CD4-positive, CD25-positive, alpha-beta regulatory T cell (primary cell): ENCODE measurements around the gene BPIFA1. TPM values are rescaled to one million over a fixed set of nuclear protein-coding genes. Genes with fewer than 3 reads are reported as not detected.

ENCODE experiments used
- ATAC-seq, 2 donors: fragments of 150-1000 bp; cut with Tn5 transposase; one replicate each; pipeline ENCODE4 v1.10.0; 2021; ENCODE audit warnings: low read depth in 2 of 2, moderate number of reproducible peaks in 2 of 2, moderate library complexity in 1 of 2
- DNase-seq, 3 donors: peaks; one replicate each; pipeline versions ENCODE4 v3.0.0 to v3.0.0-alpha.2; 2012 to 2022; ENCODE audit warnings: mixed read lengths in 1 of 3
- H3K27ac ChIP-seq: one replicate; pipeline ENCODE4 v1.7.0; 2013; ENCODE audit warnings: mild to moderate bottlenecking, low read length; ENCODE audit not compliant: insufficient read depth, poor library complexity, severe bottlenecking
- H3K27me3 ChIP-seq: one replicate; pipeline ENCODE4 v1.7.0; 2013; ENCODE audit warnings: low read length; ENCODE audit not compliant: control insufficient read depth, insufficient read depth
- H3K36me3 ChIP-seq: one replicate; pipeline ENCODE4 v1.7.0; 2013; ENCODE audit warnings: mild to moderate bottlenecking, low read length, moderate library complexity; ENCODE audit not compliant: control insufficient read depth, insufficient read depth
- H3K4me1 ChIP-seq: 2 replicates; pipeline ENCODE4 v1.7.0; 2013; ENCODE audit warnings: mild to moderate bottlenecking, low read length; ENCODE audit not compliant: insufficient read depth, control insufficient read depth, poor library complexity, severe bottlenecking
- H3K4me3 ChIP-seq: one replicate; pipeline ENCODE4 v1.7.0; 2013; ENCODE audit warnings: low read depth, mild to moderate bottlenecking, low read length, moderate library complexity
- H3K9me3 ChIP-seq, 2 experiments: 1 replicate in 1 of 2; 2 replicates in 1 of 2; pipeline ENCODE4 v1.7.0; 2013; ENCODE audit warnings: low read length in 2 of 2, mild to moderate bottlenecking in 1 of 2, moderate library complexity in 1 of 2; ENCODE audit not compliant: control insufficient read depth in 2 of 2
- H3K27ac Mint-ChIP-seq, 3 donors: one replicate each; pipeline ENCODE4 v1.8.0; 2020 to 2022; ENCODE audit warnings: mild to moderate bottlenecking in 3 of 3, mixed read lengths in 3 of 3, moderate library complexity in 2 of 3
- H3K27me3 Mint-ChIP-seq: one replicate; pipeline ENCODE4 v1.8.0; 2022; ENCODE audit warnings: mild to moderate bottlenecking, mixed read lengths
- H3K36me3 Mint-ChIP-seq: one replicate; pipeline ENCODE4 v1.8.0; 2020; ENCODE audit warnings: mixed read lengths
- H3K4me1 Mint-ChIP-seq, 4 donors: one replicate each; pipeline ENCODE4 v1.8.0; 2020 to 2022; ENCODE audit warnings: mixed read lengths in 4 of 4, mild to moderate bottlenecking in 1 of 4
- H3K4me3 Mint-ChIP-seq, 4 donors: one replicate each; pipeline ENCODE4 v1.8.0; 2020 to 2022; ENCODE audit warnings: mild to moderate bottlenecking in 4 of 4, mixed read lengths in 4 of 4, moderate library complexity in 3 of 4
- H3K9me3 Mint-ChIP-seq, 7 donors: one replicate each; pipeline ENCODE4 v1.8.0; 2020 to 2022; ENCODE audit warnings: mixed read lengths in 7 of 7, mild to moderate bottlenecking in 3 of 7, moderate library complexity in 2 of 7
- polyA plus RNA-seq, 4 donors: library from polyadenylated mRNA; unstranded; fragments of 300-500 nt; fragmentation: Illumina TruSeq; gene quantifications; one replicate each; pipeline ENCODE4 v1.2.3, GENCODE V29; 2021
- total RNA-seq: library from RNA; stranded (reverse); gene quantifications from one replicate; pipeline ENCODE4 v1.2.3, GENCODE V29; 2022

Gene BPIFA1
- total and polyA plus RNA-seq, 5 donors from 2014 or later = not detected

DNA sequence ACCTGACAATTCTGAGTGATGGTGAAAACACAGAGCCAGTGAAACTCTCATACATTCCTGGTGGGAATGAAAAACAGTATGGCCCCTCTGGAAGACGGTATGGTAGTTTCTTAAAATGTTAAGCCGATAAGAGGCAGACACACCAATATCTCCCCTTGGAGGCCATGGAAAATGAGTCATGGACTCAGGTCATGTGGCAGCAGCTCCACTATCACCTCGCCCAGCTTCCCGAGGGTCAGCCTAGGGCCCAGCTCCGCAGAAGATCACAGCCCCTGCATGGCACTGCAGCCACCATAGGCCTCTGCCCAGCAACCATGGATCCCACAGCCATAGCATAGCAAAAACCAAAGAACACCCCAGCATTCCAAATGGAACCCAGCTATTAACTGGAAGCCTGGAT lies 21.4 kb downstream of the BPIFA1 start:
- H3K4me3 Mint-ChIP-seq = no peak overlapping the region
- H3K36me3 ChIP-seq = no peaks in the 10 kb centered on the region
- H3K27me3 ChIP-seq = peaks cover 12% of the 10 kb centered on the region
- no peak for DNase-seq
- peaks cover 31% of the 10 kb centered on the region for H3K27me3 Mint-ChIP-seq
- no peak overlapping the region for H3K27ac ChIP-seq
- H3K4me1 ChIP-seq = no peaks in the 10 kb centered on the region
- peaks cover 0 to 1% (median 0%) of the 10 kb centered on the region in 7 donors for H3K9me3 Mint-ChIP-seq
- no peak for ATAC-seq
- H3K9me3 ChIP-seq = no peaks in the 10 kb centered on the region
- peaks cover 0 to 2% (median 0%) of the 10 kb centered on the region in 4 donors for H3K4me1 Mint-ChIP-seq
- H3K36me3 Mint-ChIP-seq = no peaks in the 10 kb centered on the region
- H3K4me3 ChIP-seq = no peak overlapping the region
- H3K27ac Mint-ChIP-seq = no peak overlapping the region

DNA sequence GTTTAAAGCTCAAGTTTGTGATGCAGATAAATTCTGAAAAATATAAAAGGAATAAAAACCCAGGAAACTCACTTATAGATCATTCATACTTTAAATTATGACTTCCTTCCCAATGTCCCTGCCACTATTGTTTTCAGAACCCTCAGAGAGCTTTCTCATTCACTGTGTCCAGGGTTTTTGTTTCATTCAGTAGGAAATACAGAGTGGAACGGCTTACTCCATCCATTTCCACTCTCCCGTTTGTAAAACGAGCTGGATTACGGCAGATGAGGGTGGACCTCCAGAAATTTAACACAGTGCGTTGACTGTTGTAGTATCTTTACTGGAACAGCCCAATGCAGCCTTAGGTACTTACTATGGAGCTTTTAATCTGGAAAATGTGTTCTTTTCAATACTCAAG lies 23.6 kb downstream of the BPIFA1 start:
- Histone ChIP-seq H3K36me3 (no peaks in the 10 kb centered on the region), H3K4me3 (no peak overlapping the region), H3K4me1 (no peaks in the 10 kb centered on the region), H3K27me3 (peaks cover 12% of the 10 kb centered on the region), H3K27ac (no peak overlapping the region), H3K9me3 (no peaks in the 10 kb centered on the region)
- H3K4me3 Mint-ChIP-seq = no peak overlapping the region
- H3K36me3 Mint-ChIP-seq = no peaks in the 10 kb centered on the region
- DNase-seq (no peak), ATAC-seq (no peak)
- H3K27me3 Mint-ChIP-seq = peaks cover 36% of the 10 kb centered on the region
- H3K9me3 Mint-ChIP-seq = peaks cover 0 to 1% (median 0%) of the 10 kb centered on the region in 7 donors
- peaks cover 0 to 2% (median 0%) of the 10 kb centered on the region in 4 donors for H3K4me1 Mint-ChIP-seq
- no peak overlapping the region for H3K27ac Mint-ChIP-seq

DNA sequence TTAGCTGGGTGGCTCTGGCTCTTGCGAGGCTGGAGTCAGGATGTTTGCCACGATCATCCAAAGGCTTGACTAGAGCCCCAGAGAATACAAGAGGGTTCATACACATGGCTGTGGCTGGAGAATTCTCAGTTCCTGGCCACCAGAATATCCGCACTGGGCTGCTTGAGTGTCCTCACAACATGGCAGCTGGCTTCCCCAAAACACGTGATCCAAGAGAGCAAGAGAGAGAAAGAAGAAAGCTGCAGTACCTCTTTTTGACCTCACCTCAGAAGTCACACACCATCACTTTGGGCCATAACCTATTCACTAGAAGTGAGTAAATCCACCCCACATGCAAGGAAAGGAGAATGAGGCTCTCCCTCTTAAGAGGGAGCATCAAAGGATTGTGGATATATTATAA lies 25.7 kb downstream of the BPIFA1 start:
- Histone ChIP-seq H3K27ac (no peak overlapping the region), H3K4me1 (no peaks in the 10 kb centered on the region), H3K9me3 (no peaks in the 10 kb centered on the region), H3K27me3 (peaks cover 16% of the 10 kb centered on the region), H3K36me3 (no peaks in the 10 kb centered on the region), H3K4me3 (no peak overlapping the region)
- no peak for ATAC-seq
- H3K27me3 Mint-ChIP-seq = peaks cover 35% of the 10 kb centered on the region
- DNase-seq = no peak
- peaks cover 0 to 2% (median 0%) of the 10 kb centered on the region in 4 donors for H3K4me1 Mint-ChIP-seq
- H3K36me3 Mint-ChIP-seq = no peaks in the 10 kb centered on the region
- H3K27ac Mint-ChIP-seq = no peak overlapping the region
- H3K4me3 Mint-ChIP-seq = no peak overlapping the region
- peaks cover 0 to 3% (median 0%) of the 10 kb centered on the region in 7 donors for H3K9me3 Mint-ChIP-seq

DNA sequence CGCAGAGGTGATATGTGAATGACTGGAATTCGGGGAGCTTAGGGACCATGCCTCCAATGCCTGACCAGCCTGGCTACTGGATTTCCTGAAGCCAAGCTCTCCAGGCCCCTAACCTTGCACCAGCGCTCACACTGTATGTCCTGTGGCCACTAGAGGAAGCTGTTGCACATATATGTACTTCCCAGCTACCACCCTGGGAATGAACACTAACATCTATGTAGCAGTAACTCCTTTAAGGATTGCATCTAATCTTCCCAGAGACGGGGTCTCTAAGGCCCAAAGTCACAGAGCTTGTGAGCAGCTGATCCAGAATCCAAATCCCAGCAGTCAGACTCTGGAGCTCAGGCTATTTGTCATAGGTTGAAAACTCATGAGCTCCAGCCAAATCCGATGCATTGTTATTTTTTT lies 26.9 kb downstream of the BPIFA1 start:
- H3K27ac Mint-ChIP-seq = no peak overlapping the region
- H3K36me3 Mint-ChIP-seq = no peaks in the 10 kb centered on the region
- H3K4me1 ChIP-seq = no peaks in the 10 kb centered on the region
- ATAC-seq = no peak
- H3K9me3 ChIP-seq = no peaks in the 10 kb centered on the region
- H3K27me3 Mint-ChIP-seq = peaks cover 34% of the 10 kb centered on the region
- H3K27ac ChIP-seq = no peak overlapping the region
- peaks cover 0 to 2% (median 0%) of the 10 kb centered on the region in 4 donors for H3K4me1 Mint-ChIP-seq
- no peak overlapping the region for H3K4me3 ChIP-seq
- DNase-seq = peak in 1 of 3 donors; percentile 4
- H3K36me3 ChIP-seq = no peaks in the 10 kb centered on the region
- H3K9me3 Mint-ChIP-seq = peaks cover 0 to 3% (median 0%) of the 10 kb centered on the region in 7 donors
- H3K27me3 ChIP-seq = peaks cover 12% of the 10 kb centered on the region
- H3K4me3 Mint-ChIP-seq = no peak overlapping the region

DNA sequence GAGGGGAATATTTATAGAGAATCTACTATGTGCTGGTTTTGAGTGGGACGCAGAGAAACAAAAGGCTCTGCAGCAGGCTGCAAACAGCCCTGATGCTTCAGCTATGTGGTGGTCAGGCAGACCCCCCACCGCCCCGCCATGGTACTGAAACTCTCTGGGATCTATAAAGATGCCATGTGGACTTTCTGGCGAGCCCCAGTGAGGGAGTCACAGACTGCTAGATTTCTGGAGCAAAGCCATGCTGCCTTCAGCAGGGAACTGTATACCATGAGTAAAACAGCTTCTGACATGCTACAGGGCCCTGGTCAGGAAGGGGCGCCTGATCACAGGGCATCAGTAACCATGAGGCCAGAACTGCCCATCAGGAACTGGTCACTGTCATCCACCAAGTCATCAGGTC lies 28.0 kb downstream of the BPIFA1 start:
- Mint-ChIP-seq H3K36me3 (no peaks in the 10 kb centered on the region), H3K27ac (no peak overlapping the region), H3K4me3 (no peak overlapping the region), H3K4me1 (peaks cover 0 to 2% (median 0%) of the 10 kb centered on the region in 4 donors), H3K9me3 (peaks cover 0 to 3% (median 0%) of the 10 kb centered on the region in 7 donors), H3K27me3 (peaks cover 40% of the 10 kb centered on the region)
- peaks cover 12% of the 10 kb centered on the region for H3K27me3 ChIP-seq
- no peak for ATAC-seq
- no peak for DNase-seq
- H3K9me3 ChIP-seq = no peaks in the 10 kb centered on the region
- no peaks in the 10 kb centered on the region for H3K36me3 ChIP-seq
- H3K4me3 ChIP-seq = no peak overlapping the region
- no peak overlapping the region for H3K27ac ChIP-seq
- H3K4me1 ChIP-seq = no peaks in the 10 kb centered on the region

DNA sequence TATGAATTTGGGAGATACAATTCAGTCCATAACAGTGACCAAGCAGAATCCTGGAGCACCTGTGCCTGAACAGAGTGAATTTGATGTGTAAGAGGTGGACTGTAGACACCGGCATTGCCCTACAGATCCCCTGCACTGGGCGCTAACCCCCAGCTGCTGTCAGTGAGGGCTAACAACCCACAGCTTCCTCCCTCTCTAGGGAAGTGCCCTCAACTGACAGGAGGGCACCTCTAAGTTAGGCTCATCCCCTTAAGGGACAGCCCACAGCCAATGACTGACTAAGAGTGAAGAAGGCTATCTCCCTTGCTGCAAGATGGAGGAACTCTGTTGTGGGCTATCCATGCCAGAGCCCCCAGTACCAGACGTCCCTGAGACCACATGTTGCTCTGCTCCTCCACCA lies 31.9 kb downstream of the BPIFA1 start:
- H3K27ac Mint-ChIP-seq = no peak overlapping the region
- Histone ChIP-seq H3K4me1 (no peaks in the 10 kb centered on the region), H3K9me3 (no peaks in the 10 kb centered on the region), H3K27ac (no peak overlapping the region), H3K36me3 (no peaks in the 10 kb centered on the region), H3K27me3 (peaks cover 13% of the 10 kb centered on the region), H3K4me3 (no peak overlapping the region)
- no peak for DNase-seq
- peaks cover 0 to 3% (median 0%) of the 10 kb centered on the region in 7 donors for H3K9me3 Mint-ChIP-seq
- no peaks in the 10 kb centered on the region for H3K4me1 Mint-ChIP-seq
- no peaks in the 10 kb centered on the region for H3K36me3 Mint-ChIP-seq
- ATAC-seq = no peak
- no peak overlapping the region for H3K4me3 Mint-ChIP-seq
- peaks cover 25% of the 10 kb centered on the region for H3K27me3 Mint-ChIP-seq

DNA sequence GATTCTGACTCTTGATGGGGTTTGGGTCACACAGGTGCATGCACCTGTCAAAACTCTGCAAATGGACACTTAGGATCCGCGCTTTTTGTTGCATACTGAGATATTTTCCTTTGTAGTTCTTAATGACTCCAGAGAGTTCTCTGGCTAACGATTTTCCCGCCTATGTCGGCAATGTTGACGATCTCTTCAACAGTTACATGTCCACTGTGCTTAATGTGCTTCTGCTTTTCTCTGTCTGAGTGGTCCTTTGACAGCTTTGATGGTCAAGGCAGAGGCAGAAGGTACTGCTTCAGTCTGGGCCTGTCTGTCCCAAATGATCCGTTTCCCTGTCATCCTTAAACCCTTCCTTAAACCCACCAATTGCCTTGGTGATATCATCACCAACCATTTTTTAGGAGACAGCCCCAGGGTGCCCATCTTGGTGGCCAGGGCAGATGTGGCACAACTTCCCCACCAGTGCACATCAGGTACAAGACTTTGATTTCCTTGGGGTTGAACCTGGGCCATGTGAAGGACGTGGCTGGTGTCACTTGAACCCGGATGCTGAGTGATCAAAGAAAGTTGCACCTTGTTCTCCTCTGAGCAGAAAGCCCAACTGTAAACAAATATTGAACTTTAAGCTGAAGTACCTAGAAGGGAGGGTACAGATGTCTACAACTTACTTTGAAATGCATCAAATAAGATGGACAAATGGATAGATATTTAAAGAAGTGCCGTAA lies 36.5 kb downstream of the BPIFA1 start:
- H3K27ac Mint-ChIP-seq = no peak overlapping the region

More for the DNA sequence above, 36.5 kb downstream of the BPIFA1 start:
- Histone ChIP-seq H3K4me3 (no peak overlapping the region), H3K4me1 (no peaks in the 10 kb centered on the region), H3K9me3 (no peaks in the 10 kb centered on the region), H3K36me3 (no peaks in the 10 kb centered on the region), H3K27ac (no peak overlapping the region), H3K27me3 (peaks cover 5% of the 10 kb centered on the region)
- H3K9me3 Mint-ChIP-seq = peaks cover 0 to 2% (median 0%) of the 10 kb centered on the region in 7 donors
- no peaks in the 10 kb centered on the region for H3K36me3 Mint-ChIP-seq
- no peak for ATAC-seq
- peaks cover 19% of the 10 kb centered on the region for H3K27me3 Mint-ChIP-seq
- no peak overlapping the region for H3K4me3 Mint-ChIP-seq
- no peaks in the 10 kb centered on the region for H3K4me1 Mint-ChIP-seq
- no peak for DNase-seq
